Activated naive CD4-positive, alpha-beta T cell (primary cell): Measurements from ENCODE around the gene EPN1.
"Not testable (repeated sequence)": the region's sequence is repeated elsewhere in the genome, so short reads cannot be mapped to it uniquely, and the experiment has no call there.

ENCODE experiments used
- DNase-seq, 4 experiments: peaks; one replicate each; lab custom pipeline; 2025; lab: John Stamatoyannopoulos, UW

The EPN1 gene

DNA sequence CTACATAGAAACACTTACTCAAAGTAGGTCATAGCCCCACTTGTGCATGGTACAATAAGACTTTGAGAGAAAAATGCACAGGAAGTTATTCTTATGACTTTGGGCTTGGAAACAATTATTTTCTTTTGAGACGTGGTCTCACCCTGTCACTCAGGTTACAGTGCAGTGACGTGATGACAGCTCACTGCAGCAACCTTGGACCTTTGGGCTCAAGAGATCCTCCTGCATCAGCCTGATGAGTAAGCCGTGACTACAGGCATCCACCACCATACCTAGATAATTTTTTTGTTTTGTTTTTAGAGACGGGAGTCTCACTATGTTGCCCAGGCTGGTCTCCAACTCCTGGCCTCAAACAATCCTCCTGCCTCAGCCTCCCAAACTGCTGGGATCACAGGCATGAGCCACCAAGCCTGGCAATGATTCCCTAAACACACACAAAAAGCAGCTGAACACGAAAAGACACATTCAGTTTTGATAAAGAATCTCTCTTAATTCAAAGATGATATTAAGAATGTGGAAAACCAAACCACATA lies 45.3 kb downstream of the EPN1 start:
- no peak for DNase-seq

DNA sequence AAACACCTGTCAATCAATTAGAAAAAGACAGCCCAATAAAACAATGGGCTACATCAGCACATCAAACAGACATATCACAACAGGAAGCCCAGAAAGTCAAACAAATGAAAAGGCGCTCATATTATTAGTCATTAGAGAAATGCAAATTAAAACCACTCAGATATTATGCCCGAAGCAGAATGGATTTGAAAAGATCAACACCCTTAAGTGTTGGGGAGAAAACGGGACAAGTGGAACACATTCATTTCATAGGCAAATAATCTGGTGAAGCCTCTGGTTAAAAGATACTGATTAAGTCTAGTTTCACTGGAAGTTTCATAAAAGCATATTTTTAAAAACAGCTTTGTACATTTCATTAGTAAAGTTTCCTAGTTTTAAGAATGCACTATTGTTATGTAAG lies 45.8 kb downstream of the EPN1 start:
- no peak for DNase-seq

DNA sequence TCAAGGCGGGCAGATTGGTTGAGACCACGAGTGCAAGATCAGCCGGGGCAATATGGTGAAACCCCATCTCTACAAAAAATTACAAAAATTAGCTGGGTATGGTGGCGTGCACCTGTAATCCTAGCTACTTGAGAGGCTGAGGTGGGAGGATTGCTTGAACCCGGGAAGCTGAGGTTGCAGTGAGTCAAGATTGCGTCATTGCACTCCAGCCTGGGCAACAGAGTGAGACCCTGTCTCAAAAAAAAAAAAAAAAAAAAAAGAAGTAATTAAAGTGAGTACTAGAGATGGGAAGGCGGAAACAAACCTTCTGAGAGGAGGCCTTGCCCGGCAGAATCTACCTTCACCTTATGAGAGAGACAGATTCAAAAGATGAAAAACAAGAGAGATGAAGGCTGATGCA lies 48.5 kb downstream of the EPN1 start:
- no peak for DNase-seq

DNA sequence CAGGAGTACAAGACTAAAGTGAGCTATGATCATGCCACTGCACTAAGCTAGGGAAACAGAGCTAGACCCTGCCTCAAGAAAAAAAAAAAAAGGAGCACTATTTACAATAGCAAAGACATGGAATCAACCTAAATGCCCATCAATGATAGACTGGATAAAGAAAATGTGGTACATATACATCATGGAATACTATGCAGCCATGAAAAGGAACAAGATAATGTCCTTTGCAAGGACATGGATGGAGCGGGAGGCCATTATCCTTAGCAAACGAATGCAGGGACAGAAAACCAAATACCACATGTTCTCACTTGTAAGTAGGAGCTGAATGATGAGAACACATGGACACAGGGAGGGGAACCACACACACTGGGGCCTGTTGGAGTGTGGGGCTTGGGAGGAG lies 55.4 kb downstream of the EPN1 start:
- DNase-seq, result not testable (repeated sequence)

DNA sequence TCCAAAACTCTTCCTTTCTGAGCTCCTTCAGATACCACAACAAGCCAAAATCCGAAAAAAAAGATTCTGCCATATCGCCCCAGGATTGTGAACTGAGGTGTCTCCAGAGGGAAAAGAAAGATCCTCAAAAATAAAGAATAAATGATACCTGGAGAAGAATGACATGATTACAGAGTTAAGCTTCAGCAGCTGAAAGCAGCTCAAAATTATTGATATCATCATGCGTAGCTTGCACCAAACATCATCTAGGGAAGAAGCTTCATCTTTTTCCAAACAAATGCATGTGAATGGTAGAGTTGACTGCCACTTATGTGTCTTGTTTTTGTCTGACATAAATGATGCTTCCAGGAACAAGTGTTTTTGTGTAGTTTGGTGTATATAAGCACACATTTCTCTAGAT lies 63.3 kb downstream of the EPN1 start, which contains the start of gene NLRP9:
Gene NLRP9 (minus strand): TSS at position 101 of the 400 bp plus-strand sequence. CDS start 28 bp downstream, at position 73.
- DNase-seq, result no peak

DNA sequence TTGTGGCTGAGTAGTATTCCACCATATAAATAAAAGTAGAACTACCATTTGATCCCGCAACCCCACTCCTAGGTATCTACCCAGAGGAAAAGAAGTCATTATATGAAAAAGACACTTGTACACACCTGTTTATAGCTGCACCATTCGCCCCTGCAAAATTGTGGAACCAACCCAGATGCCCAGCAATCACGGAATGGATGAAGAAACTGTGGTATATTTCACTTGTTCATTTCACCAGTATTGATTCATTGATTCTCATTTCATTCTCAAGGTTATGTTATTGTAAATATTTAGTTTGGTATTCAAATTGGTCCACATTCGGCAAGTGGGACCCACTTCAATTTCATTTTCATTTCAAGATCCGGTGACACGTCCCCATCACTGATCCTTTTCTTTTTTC lies 75.7 kb downstream of the EPN1 start:
- DNase-seq, result no peak

DNA sequence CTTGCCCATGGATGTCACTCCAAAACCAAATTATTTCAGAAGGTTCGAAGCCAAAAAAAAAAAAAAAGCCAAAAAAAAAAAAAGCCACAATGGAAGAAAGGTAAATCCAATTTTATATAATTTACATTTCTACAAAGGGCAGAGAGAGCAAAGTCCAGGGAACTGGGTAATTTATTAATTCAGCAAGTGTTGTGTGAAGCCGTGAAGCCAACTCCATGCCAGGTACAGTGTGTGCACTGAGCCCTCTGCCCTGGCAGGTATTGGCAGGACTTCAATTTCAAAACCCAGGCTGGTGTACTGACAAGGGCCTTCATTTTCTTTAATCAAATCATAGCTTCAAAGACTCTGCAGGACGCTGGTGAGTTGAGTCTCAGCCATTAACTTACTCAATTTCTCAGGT lies 78.4 kb downstream of the EPN1 start:
- DNase-seq, result no peak

DNA sequence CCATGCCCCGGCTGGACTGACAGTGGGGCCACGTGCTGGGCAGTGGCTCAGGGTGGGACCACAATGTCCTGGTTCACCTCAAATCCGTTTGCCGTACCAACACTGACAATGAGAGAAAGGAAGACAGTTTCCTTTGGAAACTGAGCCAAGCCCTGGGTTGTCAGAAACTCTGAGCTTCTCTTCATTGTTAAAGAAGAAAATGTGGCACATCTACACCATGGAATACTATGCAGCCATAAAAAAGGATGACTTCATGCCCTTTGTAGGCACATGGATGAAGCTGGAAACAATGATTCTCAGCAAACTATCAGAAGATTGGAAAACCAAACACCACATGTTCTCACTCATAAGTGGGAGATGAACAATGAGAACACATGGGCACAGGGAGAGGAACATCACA lies 81.8 kb downstream of the EPN1 start:
- not testable (repeated sequence) for DNase-seq

DNA sequence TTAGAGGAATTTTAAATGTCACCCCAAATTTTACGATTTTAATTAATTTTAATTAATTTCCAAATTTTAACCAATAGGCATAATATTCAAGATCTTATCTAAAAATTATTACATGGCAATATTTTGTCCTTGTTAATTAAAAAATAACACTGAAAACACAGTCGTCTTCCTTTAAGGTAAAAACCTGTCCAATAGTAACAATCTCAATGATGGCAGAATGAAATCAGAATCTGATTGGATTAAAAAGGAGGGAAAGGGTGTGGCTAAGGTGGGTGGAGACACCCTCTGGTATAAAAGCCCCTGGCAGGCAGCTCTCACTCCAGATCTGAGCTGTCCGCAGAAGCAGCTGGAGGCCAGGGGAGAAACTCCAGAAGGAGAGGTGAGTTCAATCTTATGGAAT lies 83.8 kb downstream of the EPN1 start, which contains the start of gene RFPL4A:
Gene RFPL4A (plus strand): TSS at position 301 of the 400 bp plus-strand sequence. CDS start 2,704 bp downstream, outside the sequence.
- not testable (repeated sequence) for DNase-seq
